Mammary epithelial cell (primary cell): ENCODE measurements around the gene YAF2.
"Not testable (repeated sequence)": the region's sequence is repeated elsewhere in the genome, so short reads cannot be mapped to it uniquely, and the experiment has no call there.

Experiments
- CTCF ChIP-seq, 2 donors: IDR thresholded peaks in 1 of 2; conservative IDR thresholded peaks in 1 of 2; 2 replicates each; pipeline ENCODE4 v1.5.1; 2011 to 2012; ENCODE audit warnings: inconsistent platforms in 2 of 2, low read length in 2 of 2, mild to moderate bottlenecking in 2 of 2, control low read depth in 1 of 2, low read depth in 1 of 2; ENCODE audit not compliant: insufficient read depth in 1 of 2; ENCODE audit errors: extremely low read depth in 1 of 2
- EZH2 ChIP-seq: IDR thresholded peaks from 2 replicates; pipeline ENCODE4 v1.6.1; 2012; ENCODE audit warnings: low read length, inconsistent platforms, borderline replicate concordance

GRCh38 chr12:42188275-42188674 is 49.8 kb downstream of the YAF2 start:
- not testable (repeated sequence) for TF ChIP-seq CTCF (conservative IDR thresholded peaks at IDR 0.05 in 1 of 2, IDR thresholded peaks at IDR 0.05 in 1 of 2; ENCODE audit: extremely low read depth in 1 of 2, insufficient read depth in 1 of 2, low read depth in 1 of 2, low read length in 2 of 2); EZH2
